ENCODE measurements around the gene EDNRA.

EDNRA gene

DNA sequence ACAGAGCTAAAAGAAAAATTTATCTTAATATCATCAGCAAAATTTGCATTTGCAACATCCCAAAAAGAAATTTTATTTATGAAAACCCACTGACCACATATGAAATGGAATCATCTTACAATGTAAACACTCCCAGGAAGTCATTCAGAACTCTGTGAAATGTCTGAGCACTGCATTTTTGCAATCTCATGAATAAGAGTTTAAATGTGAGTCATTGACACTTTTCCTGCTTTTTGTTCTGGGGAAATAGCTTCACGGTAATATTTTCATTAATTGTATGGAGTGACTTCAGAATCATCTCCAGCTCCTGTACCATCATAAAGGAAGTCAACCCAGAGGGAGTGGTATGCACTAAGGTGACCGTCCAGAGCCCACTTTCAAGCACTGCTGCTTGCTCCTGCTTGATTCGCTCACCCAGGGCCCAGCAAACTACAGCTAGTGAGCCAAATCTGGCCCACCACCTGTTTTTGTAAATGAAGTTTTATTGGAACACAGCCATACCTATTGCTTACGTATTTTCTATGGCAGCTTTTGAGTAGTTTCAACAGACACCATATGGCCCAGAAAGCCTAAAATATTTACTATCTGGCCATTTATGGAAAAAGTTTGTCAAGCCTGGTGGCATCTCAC is 17.2 kb downstream of the EDNRA start:
- no peak for DNase-seq (ENCODE audit: low read depth)

DNA sequence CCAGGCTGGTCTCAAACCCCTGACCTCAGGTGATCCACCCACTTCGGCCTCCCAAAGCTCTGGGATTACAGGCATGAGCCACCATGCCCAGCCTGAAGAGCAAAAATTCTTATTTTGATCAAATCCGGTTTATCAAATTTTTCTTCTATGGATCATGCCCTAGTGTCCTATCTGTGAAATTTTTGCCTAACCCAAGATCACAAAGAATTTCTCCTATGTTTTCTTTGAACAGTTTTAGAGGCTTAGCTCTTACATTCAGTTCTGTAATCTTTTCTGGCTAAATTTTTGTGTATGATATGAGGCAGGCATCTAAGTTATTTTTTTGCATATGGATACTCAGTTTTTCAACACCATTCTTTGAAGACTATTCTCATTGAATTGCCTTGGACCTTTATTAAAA is 27.4 kb downstream of the EDNRA start:
- DNase-seq (ENCODE audit: low read depth) = no peak

DNA sequence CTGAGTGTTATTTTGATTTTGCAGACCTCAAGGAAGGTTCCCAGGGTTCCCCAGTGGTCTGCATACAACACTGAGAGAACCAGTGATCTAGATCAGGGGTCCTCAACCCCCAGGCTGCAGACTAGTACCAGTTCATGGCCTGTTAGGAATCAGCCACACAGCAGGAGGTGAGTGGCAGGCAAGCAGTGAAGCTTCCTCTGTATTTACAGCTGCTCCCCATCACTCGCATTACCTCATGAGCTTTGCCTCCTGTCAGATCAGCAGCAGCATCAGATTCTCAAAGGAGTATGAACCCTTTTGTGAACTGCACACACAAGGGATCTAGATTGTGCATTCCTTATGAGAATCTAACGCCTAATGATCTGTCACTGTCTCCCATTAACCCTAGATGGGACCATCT is 28.5 kb downstream of the EDNRA start:
- DNase-seq (ENCODE audit: low read depth) = no peak

- no peak for DNase-seq (ENCODE audit: low read depth)
These were observed 30.2 kb downstream of the EDNRA start for GRCh38 chr4:147510962-147511668.

DNA sequence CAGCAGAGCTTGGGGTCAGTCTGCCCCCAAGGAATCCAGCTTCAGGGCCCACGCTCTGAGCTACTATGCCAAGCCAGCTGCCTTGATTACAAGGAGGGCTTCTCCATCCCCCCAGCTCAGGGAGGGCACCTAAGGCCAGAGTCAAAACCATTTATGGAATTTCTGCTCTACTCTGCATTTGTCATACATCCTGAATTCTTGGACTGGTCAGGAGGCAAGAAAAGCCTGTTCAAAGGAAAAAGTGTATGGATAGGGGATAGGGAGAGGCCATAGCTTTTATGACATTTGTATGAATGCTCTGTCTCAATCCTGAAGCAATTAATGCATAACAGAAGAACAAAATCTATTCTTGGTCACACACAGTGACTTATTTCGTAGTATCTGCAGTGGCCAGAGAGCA is 32.2 kb downstream of the EDNRA start:
- no peak for DNase-seq (ENCODE audit: low read depth)

GRCh38 chr4:147513952-147514351 is 33.1 kb downstream of the EDNRA start:
- no peak for DNase-seq (ENCODE audit: low read depth)

DNA sequence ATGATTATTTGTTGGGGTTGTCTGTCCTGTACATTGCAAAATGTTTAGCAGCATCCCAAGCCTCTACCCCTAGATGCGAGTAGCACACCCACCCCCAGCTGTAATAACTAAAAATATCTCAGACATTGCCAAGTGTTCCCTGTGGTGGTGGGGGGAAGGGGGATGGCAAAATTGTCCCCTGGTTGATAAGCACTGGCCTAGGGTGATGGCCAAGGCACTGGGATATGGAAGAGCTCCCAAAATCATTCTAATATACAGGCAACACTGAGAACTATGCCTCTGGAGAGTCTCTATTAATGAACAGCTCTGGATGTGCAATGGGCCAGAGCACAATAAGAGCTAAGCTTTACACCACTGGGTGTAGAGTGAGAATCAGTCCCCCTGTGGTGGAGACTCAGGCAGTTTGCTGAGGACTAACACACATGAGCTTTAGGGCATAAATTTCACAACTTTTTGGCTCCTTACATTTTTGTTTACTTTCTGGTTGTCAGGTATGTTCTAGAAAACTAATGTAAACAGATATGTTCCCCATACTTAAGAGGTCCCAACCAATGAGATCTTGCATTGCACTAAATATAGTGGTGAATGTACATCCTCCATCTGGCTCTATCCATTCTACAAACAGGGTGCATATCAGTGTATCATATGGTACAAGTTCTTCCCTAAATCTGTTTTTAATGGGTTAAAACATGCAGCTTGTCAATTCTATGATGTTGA is 34.5 kb downstream of the EDNRA start:
- no peak for DNase-seq (ENCODE audit: low read depth)

DNA sequence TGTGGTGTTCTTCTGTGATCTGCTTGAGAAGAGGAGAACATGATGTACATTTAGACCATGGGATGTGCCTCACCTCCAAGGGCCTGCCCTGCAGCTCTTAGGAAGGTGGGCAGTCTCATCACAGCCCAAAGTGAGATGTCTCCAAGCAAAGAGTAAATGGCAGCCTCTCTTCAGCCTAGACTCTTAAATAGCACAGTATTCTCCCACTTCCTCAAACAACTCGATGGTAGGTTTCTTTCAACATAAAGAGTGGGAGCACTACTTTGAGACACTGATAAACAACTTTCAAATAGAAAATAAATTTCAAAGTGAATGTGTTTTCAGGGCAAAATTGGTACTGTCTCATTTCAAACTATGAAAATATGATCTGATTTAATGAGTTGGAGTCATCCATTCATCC is 35.2 kb downstream of the EDNRA start:
- DNase-seq (ENCODE audit: low read depth) = no peak

GRCh38 chr4:147518086-147518485 is 37.2 kb downstream of the EDNRA start:
- no peak for DNase-seq (ENCODE audit: low read depth)

- peak; percentile 12 for DNase-seq (ENCODE audit: low read depth)
These were observed 38.2 kb downstream of the EDNRA start for GRCh38 chr4:147518846-147519767.

GRCh38 chr4:147524601-147525000 is 43.7 kb downstream of the EDNRA start:
- DNase-seq (ENCODE audit: low read depth) = no peak

GRCh38 chr4:147525494-147526271 is 44.8 kb downstream of the EDNRA start:
- DNase-seq (ENCODE audit: low read depth) = no peak

GRCh38 chr4:147526272-147526654 is 45.4 kb downstream of the EDNRA start:
- DNase-seq (ENCODE audit: low read depth) = no peak

- no peak for DNase-seq (ENCODE audit: low read depth)
These were observed 47.2 kb downstream of the EDNRA start for GRCh38 chr4:147528054-147528453.

DNA sequence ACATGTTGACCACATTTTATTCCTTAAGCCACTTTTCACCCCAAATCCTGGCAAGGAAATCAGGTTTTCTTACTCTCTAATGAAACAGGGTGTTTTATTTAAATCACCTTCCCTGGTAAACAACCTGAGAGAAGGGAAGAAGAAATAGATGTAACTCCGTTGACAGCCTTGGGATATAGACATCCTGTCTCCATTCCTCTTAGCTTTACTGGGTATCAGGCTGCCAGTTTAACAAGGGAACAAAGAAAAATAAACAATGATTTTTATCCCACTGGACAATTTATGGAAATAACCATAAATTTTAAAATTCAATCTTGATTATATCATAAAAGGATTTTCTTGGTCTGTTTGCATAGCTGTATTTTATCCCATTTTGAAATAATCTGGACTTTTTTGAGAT is 49.2 kb downstream of the EDNRA start:
- DNase-seq (ENCODE audit: low read depth) = no peak

- DNase-seq (ENCODE audit: low read depth) = no peak
These were observed 49.8 kb downstream of the EDNRA start for GRCh38 chr4:147530723-147531122.

GRCh38 chr4:147532896-147533295 is 52.0 kb downstream of the EDNRA start:
- DNase-seq (ENCODE audit: low read depth) = no peak

- DNase-seq (ENCODE audit: low read depth) = no peak
These were observed 52.4 kb downstream of the EDNRA start for GRCh38 chr4:147533331-147533730.

DNA sequence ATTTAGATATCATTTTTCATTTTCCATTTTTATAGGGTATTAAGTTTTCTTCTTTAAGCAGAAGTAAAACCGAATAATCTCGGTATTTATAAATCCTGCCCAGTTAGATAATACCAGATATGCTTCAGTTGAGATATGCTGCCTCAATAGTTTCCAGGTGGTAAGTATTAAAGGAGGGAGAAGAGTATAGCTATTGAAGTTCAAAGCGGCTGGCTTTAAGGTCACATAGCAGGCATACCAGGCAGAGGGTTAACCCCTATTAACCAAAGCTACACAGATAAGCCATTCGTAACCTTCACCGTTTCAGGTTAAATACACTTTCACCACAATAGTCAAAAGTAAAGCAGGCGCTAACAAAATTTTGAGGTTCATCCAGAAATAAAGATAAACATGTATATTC is 54.2 kb downstream of the EDNRA start:
- no peak for DNase-seq (ENCODE audit: low read depth)

DNA sequence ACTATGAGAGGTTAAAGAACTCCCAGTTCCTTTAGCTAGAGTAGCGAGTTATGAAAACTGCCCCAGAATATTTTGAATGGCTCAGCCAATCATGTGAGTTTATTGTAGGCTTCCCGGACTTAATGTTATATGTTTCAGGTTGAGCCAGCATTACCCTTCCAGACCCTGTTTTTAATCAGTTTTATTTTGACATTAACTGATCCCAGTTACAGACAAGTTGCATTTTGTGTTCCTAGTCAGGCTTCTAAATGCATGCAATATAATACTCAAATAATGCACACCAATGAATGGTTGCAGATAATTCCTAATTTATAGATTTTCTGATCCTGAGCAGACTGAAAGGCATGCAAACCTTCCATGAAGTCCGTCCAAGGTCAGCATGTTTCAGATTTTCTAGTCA is 57.8 kb downstream of the EDNRA start:
- no peak for DNase-seq (ENCODE audit: low read depth)

- DNase-seq (ENCODE audit: low read depth) = no peak
These were observed 59.1 kb downstream of the EDNRA start for GRCh38 chr4:147539959-147540358.

Data from activated T-cell treated with anti-CD3 and anti-CD28 coated beads for 48 hours (primary cell).